ENCODE data around the gene RAD52. TPM values are rescaled to one million over a fixed set of nuclear protein-coding genes. Genes with fewer than 3 reads are reported as not detected.
"Not testable (repeated sequence)": the region's sequence is repeated elsewhere in the genome, so short reads cannot be mapped to it uniquely, and the experiment has no call there.

RAD52 gene
- polyA plus RNA-seq, 1 donor = 29.4 TPM

GRCh38 chr12:966724-967123, 17.2 kb upstream of the RAD52 start:
- DNase-seq = no peak

DNA sequence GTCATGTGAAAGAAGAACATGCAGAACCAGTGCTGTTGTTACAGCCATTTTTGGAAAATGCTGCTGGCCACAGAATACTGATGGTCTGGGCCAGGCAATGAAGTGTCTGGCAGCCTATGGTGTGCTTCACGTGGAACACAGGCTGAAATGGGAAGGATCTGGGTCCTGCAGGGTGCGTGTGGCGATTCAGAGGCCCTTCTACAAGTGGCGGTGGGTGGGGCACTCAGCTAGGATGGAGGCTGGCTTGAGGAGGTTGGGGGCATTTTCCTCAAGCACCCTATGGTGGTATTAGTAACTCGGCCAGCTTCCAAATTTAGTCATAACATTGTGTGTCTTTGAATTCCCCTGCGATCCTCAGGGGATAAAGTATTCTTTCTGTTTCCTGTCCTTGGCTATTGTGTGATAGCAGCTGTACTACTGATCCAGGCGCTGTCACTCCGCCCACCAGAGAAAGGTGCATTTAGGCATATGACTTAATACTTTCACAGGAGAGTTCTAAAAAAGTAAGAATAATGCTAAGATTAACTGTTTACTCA, 9.2 kb upstream of the RAD52 start:
- peak; percentile 36 for DNase-seq

DNA sequence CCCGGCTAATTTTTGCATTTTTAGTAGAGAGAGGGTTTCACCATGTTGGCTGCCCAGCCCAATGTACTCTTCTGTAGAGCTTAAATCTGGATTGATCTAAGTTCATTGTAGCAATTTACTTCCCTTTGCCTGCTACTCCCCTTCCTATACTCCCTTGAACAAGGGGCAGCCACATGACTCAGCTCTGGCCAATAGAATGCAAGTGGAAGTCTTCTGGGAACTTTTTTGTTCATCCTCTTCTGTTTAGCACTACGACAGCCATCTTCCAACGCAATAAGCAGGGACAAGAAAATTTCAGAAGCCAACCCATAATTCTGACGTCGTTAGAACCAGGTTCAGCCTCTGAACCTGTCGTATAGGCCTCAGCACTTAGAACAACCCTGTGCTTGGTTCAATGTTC, 6.4 kb upstream of the RAD52 start:
- DNase-seq = no peak

DNA sequence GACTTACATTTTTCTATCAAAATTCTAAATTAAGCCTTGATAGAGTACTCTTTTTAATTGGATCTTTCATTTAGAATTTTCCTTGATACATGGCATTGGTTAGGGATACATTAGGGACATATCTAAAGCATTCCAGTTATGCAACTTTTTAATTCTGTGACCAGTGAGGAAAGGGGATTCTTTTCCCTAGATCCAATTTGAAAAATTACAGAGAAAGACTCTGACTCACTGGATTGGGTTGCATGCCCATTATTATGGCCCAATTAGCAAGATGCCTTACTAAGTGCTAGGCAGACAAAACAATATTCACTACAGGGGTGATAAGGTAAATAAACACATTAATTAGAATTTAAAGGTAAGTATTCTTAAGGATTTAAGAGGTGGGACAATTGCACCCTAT, 5.2 kb upstream of the RAD52 start:
- no peak for DNase-seq

DNA sequence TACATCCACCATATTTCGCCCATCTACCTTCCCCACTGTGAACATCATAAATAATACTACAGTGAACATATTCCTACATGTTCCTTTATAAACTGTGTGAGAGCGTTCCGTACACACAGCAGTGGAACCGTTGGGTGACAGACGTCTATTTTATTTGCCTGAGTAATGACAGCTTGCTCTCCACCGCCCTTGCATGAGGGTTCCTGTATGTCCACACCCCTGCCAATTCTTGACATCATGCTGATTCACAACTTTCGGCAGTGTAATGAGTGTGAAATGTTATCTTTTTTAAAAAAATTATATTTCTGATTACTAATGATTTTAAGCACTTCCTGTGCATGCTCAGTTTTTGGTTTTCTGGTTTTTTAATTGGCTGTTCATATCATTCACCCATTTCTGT, 4.3 kb upstream of the RAD52 start:
- DNase-seq = no peak

GRCh38 chr12:951176-951575, 1.7 kb upstream of the RAD52 start:
- no peak for DNase-seq

DNA sequence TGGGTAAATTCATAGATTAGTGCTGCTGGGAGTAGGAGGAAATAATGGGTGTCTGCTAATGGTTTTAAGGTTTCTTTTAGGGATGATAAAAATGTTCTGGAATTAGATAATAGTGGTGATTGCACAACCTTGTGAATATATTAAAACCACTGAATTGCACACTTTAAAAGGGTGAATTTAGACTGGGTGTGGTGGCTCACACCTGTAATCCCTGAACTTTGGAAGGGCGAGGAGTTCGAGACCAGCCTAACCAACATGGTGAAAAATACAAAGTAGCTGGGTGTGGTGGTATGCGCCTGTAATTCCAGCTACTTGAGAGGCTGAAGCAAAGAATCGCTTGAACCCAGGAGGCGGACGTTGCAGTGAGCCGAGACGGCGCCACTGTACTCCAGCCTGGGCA, 1.3 kb downstream of the RAD52 start:
- DNase-seq = no peak

- no peak for DNase-seq
Observed at GRCh38 chr12:946631-947030, 2.9 kb downstream of the RAD52 start.

DNA sequence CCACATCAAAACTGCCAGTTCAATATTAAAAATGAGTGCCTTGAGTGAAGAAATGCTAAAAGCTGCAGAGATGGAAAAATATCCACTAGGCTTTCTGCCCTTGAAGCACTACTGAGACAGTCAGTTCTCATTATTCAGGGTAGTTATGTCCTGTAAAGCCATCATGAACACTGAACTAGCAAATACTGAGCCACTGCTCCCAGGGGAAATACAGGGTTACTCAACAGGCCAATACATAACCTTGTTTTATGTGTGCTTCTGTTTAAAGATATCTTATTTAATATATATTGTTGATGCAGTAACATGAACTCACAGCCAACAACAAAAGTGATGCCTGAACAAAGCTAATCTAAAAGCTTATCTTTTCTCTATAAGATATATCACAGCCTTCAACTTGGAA, 3.3 kb downstream of the RAD52 start:
- DNase-seq = no peak

GRCh38 chr12:944211-944610, 5.3 kb downstream of the RAD52 start:
- no peak for DNase-seq

DNA sequence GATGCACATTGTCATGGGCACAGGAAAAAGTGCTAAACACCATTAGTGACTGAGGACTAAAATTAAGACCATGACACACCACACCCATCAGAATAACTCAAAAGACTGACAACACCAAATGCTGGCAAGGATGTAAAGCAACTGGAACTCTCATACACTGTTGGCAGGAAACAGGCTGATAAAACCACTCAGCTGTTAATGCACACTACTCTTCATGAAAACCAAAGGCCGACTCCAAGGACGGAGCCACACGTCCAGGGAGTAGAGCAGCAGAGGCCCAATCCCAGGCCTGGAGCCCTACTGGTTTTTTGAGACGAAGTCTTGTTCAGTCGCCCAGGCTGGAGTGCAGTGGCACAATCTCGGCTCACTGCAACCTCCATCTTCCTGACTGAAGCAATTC, 6.4 kb downstream of the RAD52 start:
- peak; percentile 8 for DNase-seq

- DNase-seq = no peak
Observed at GRCh38 chr12:938810-939209, 10.7 kb downstream of the RAD52 start.

DNA sequence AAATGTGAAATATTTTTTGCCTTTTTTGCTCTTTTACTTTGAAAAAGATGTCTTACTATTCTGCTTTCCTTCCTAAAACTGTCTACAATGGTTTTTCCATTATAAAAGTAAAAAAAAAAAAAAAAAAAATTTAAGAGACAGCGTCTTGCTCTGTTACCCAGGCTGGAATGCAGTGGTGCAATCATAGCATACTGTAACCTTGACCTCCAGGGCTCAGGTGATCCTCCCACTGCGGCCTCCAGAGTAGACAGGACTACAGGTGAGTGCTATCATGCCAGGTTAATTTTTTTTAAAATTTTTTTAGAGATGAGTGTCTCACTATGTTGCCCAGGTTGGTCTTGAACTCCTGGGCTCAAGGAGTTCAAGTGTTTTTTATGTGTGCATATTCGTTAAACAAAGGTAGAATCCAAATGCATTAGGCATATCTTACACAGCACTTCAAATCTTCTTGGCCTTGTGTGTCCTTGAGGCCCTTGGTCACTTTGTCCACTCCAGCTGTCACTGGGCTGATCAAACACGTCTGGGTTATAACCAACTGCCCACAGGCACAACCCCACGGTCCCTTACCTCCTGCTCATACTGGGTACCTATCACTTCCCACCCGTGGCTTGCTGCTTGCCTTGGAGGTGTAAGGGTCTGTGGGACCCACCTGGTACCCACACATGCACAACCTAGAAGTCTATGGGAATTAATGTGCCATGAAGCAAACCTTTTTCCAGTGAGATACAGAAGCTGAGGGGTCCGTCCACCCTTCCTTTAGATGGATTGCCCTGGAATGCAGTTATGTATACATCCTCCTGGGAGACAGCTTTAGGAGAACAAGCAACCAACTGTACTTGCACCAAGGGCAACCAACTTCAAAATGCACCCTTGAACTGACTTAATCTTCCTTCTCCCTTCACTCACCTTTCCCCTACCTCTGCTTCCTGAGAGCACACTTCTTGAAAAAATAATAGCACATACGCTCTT, 12.8 kb downstream of the RAD52 start:
- no peak for DNase-seq

DNA sequence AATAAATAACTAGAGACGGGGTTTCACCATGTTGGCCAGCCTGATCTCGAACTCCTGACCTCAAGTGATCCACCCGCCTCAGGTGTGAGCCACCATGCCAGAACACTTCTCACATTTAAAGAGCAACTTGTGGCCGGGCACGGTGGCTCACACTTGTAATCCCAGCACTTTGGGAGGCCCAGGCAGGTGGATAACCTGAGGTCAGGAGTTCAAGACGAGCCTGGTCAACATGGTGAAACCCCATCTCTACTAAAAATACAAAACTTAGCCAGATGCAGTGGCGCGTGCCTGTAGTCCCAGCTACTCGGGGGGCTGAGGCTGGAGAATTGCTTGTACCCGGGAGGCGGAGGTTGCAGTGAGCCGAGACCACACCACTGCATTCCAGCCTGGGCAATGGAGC, 13.6 kb downstream of the RAD52 start:
- not testable (repeated sequence) for DNase-seq

- DNase-seq = no peak
Observed at GRCh38 chr12:931591-931990, 17.9 kb downstream of the RAD52 start.

DNA sequence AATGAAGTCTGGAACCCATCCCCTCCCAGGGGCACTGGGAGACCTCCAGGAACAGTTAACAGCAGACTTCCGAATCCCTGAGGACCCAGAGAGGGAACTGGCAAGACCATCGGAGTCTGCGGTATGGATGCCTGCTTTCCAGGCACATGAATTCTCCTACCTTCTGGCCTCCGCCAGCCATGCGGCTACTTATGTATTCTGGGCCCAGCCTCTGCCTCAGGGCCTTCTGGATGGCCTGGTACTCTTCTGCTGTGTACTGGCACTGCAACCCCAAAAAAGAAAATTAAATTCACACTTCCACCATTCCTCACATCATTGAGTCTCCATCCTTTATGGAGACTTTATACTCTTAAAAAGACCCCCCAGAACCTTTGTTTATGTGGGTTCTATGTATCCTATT, 18.4 kb downstream of the RAD52 start:
- DNase-seq = no peak

- DNase-seq = no peak
Observed at GRCh38 chr12:926641-927040, 22.9 kb downstream of the RAD52 start.

- DNase-seq = no peak
Observed at GRCh38 chr12:922285-922684, 27.2 kb downstream of the RAD52 start.

DNA sequence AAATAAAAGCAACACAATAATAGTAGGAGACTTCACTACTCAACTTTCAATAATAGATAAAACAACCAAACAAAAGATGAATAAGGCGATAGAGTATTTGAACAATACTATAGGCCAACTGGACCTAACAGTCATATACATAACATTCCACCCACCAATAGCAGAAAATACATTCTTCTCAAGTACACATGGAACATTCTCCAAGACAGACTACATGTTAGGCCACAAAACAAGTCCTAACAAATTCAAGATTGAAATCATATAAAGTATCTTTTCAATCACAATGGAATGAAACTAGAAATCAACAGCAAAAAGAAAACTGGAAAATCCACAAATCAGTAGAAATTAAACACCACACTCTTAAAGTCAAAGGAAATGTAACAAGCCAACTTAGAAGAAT, 28.8 kb downstream of the RAD52 start:
- no peak for DNase-seq

GRCh38 chr12:916712-917445, 32.6 kb downstream of the RAD52 start:
- no peak for DNase-seq

- DNase-seq = no peak
Observed at GRCh38 chr12:916240-916639, 33.3 kb downstream of the RAD52 start.

DNA sequence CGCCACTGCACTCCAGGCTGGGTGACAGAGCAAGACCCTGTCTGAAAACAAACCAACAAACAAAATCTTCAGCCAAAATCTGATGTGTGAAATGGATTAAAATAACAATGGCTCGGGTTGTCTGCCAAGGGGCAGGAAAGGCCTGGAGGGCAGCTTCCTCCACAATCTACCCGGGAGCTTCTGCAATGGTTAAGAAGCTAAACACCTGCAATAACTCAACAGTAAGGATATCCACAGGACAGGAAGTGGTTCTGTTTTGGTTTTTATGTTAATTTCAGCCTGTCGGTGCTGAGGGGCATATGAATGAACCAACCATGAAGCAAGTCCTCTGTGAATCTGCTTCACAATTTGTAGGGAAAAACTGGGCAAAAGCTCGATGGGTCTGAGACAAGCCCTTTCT, 34.4 kb downstream of the RAD52 start:
- DNase-seq = no peak

DNA sequence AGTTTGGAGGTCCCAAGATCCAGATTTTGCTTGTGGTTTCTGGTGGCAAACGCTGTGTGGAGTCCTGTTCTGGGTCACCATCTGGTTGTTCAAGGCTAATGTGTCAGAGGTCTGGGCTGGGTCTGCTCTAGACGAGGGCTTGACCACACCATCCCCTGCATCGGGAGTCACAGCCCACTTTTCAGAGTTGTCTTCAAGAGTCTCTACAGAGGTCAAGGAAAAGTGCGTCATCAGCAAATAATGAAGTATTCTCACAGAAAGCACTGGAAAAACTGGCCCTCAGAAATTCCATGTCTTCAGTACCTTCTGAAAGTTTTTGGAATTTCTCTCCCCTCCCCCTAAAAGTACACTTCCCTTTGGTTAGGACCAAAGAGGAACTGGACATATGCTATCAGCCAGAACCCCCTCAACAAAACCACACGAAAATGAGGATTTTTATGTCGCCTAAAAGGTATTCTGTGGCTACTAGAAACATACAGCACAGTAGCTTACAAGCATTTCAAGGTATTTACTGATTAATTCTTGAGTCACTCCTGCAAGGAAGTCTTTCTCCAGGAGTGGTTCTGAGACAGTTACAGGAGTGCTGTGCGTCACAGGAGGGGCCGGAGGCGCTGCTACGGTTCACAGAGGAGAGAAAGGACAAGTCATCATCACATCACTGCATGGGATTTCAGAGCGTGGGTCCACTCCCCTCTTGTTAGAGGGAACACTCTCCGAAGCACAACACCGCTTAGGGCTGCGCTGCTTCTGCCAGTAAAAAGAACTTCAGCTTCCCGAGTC, 35.4 kb downstream of the RAD52 start:
- no peak for DNase-seq

Measured in hindlimb muscle (tissue), 1 donor.